ENCODE results near the gene KRT77. TPM values are rescaled to one million over a fixed set of nuclear protein-coding genes. Genes with fewer than 3 reads are reported as not detected.

The KRT77 gene
- total and polyA plus RNA-seq, 2 experiments from 2014 or later = not detected

- Histone ChIP-seq H3K4me2 (ENCODE audit: unreplicated experiment) (no peak overlapping the region), H3K9ac (no peak overlapping the region), H3K4me1 (ENCODE audit: insufficient read depth) (no peaks in the 10 kb centered on the region), H3K27ac (no peak overlapping the region), H3K27me3 (replicated peaks; ENCODE audit: insufficient read depth) (peaks cover 44% of the 10 kb centered on the region), H3K9me2 (ENCODE audit: insufficient read depth) (no peaks in the 10 kb centered on the region), H2AFZ (no peak overlapping the region), H3K79me2 (ENCODE audit: insufficient read depth) (no peaks in the 10 kb centered on the region), H3F3A (ENCODE audit: insufficient read depth) (no peaks in the 10 kb centered on the region), H3K9me3 (ENCODE audit: low read depth) (no peaks in the 10 kb centered on the region), H3K36me3 (ENCODE audit: low read depth) (no peaks in the 10 kb centered on the region), H4K20me1 (ENCODE audit: insufficient read depth) (no peaks in the 10 kb centered on the region), H3K4me3 (no peak overlapping the region)
- no peak for DNase-seq
- TF ChIP-seq EZH2phosphoT487 (IDR thresholded peaks at IDR 0.05; ENCODE audit: insufficient read depth, low read depth) (no peak), EZH2 (IDR thresholded peaks at IDR 0.05; ENCODE audit: insufficient read depth, poor library complexity, severe bottlenecking) (no peak)
- 48 to 64% methylated on average over 12 of the region's 12 CpGs for WGBS, 2 experiments (ENCODE audit: low coverage in 1 of 2, low lambda C conversion rate in 2 of 2, missing lambda C conversion rate in 2 of 2)
- in situ Hi-C loops (cut with MboI) = no loop called here
These were observed 2.0 kb downstream of the KRT77 start for GRCh38 chr12:52701281-52701680.

GRCh38 chr12:52699960-52700359 lies 3.4 kb downstream of the KRT77 start:
- H3F3A ChIP-seq (ENCODE audit: insufficient read depth) = no peaks in the 10 kb centered on the region
- no peaks in the 10 kb centered on the region for H4K20me1 ChIP-seq (ENCODE audit: insufficient read depth)
- in situ Hi-C loops (cut with MboI) = no loop called here
- H3K4me1 ChIP-seq (ENCODE audit: insufficient read depth) = no peaks in the 10 kb centered on the region
- no peak overlapping the region for H3K9ac ChIP-seq
- no peaks in the 10 kb centered on the region for H3K36me3 ChIP-seq (ENCODE audit: low read depth)
- no peak overlapping the region for H3K27ac ChIP-seq
- no peaks in the 10 kb centered on the region for H3K9me2 ChIP-seq (ENCODE audit: insufficient read depth)
- no peak for DNase-seq
- H3K4me3 ChIP-seq = no peak overlapping the region
- peaks cover 42% of the 10 kb centered on the region for H3K27me3 ChIP-seq (replicated peaks; ENCODE audit: insufficient read depth)
- no peak overlapping the region for H2AFZ ChIP-seq
- H3K4me2 ChIP-seq (ENCODE audit: unreplicated experiment) = no peak overlapping the region
- H3K9me3 ChIP-seq (ENCODE audit: low read depth) = no peaks in the 10 kb centered on the region
- 48 to 50% methylated on average over 2 of the region's 2 CpGs for WGBS, 2 experiments (ENCODE audit: low coverage in 1 of 2, low lambda C conversion rate in 2 of 2, missing lambda C conversion rate in 2 of 2)
- H3K79me2 ChIP-seq (ENCODE audit: insufficient read depth) = no peaks in the 10 kb centered on the region
- TF ChIP-seq EZH2 (IDR thresholded peaks at IDR 0.05; ENCODE audit: insufficient read depth, poor library complexity, severe bottlenecking) (no peak), EZH2phosphoT487 (IDR thresholded peaks at IDR 0.05; ENCODE audit: insufficient read depth, low read depth) (no peak)

- Histone ChIP-seq H3K4me1 (ENCODE audit: insufficient read depth) (no peaks in the 10 kb centered on the region), H3K36me3 (ENCODE audit: low read depth) (no peaks in the 10 kb centered on the region)
- TF ChIP-seq EZH2 (IDR thresholded peaks at IDR 0.05; ENCODE audit: insufficient read depth, poor library complexity, severe bottlenecking) (no peak), EZH2phosphoT487 (IDR thresholded peaks at IDR 0.05; ENCODE audit: insufficient read depth, low read depth) (no peak)
These were observed 4.0 kb downstream of the KRT77 start for GRCh38 chr12:52699373-52699772.

GRCh38 chr12:52698651-52699340 lies 4.5 kb downstream of the KRT77 start:
- Histone ChIP-seq H3K9me3 (ENCODE audit: low read depth) (no peaks in the 10 kb centered on the region), H3K79me2 (ENCODE audit: insufficient read depth) (no peaks in the 10 kb centered on the region), H3K9ac (no peak overlapping the region), H3K36me3 (ENCODE audit: low read depth) (no peaks in the 10 kb centered on the region), H3K4me2 (ENCODE audit: unreplicated experiment) (no peak overlapping the region), H3K27me3 (replicated peaks; ENCODE audit: insufficient read depth) (peaks cover 47% of the 10 kb centered on the region), H3K9me2 (ENCODE audit: insufficient read depth) (no peaks in the 10 kb centered on the region), H3F3A (ENCODE audit: insufficient read depth) (no peaks in the 10 kb centered on the region), H2AFZ (no peak overlapping the region), H3K4me1 (ENCODE audit: insufficient read depth) (no peaks in the 10 kb centered on the region), H3K27ac (no peak overlapping the region), H4K20me1 (ENCODE audit: insufficient read depth) (no peaks in the 10 kb centered on the region), H3K4me3 (no peak overlapping the region)
- TF ChIP-seq EZH2phosphoT487 (IDR thresholded peaks at IDR 0.05; ENCODE audit: insufficient read depth, low read depth) (no peak), EZH2 (IDR thresholded peaks at IDR 0.05; ENCODE audit: insufficient read depth, poor library complexity, severe bottlenecking) (no peak)
- 37 to 40% methylated on average over 11 of the region's 11 CpGs for WGBS, 2 experiments (ENCODE audit: low coverage in 1 of 2, low lambda C conversion rate in 2 of 2, missing lambda C conversion rate in 2 of 2)
- DNase-seq = no peak
- in situ Hi-C loops (cut with MboI) = no loop called here

More at GRCh38 chr12:52699373-52699772, 4.0 kb downstream of the KRT77 start:
- Histone ChIP-seq H3K9me2 (ENCODE audit: insufficient read depth) (no peaks in the 10 kb centered on the region), H3K4me2 (ENCODE audit: unreplicated experiment) (no peak overlapping the region), H4K20me1 (ENCODE audit: insufficient read depth) (no peaks in the 10 kb centered on the region), H3F3A (ENCODE audit: insufficient read depth) (no peaks in the 10 kb centered on the region), H2AFZ (no peak overlapping the region), H3K27ac (no peak overlapping the region), H3K27me3 (replicated peaks; ENCODE audit: insufficient read depth) (peaks cover 44% of the 10 kb centered on the region), H3K4me3 (no peak overlapping the region), H3K9me3 (ENCODE audit: low read depth) (no peaks in the 10 kb centered on the region), H3K79me2 (ENCODE audit: insufficient read depth) (no peaks in the 10 kb centered on the region), H3K9ac (no peak overlapping the region)
- no peak for DNase-seq
- WGBS, 2 experiments (ENCODE audit: low coverage in 1 of 2, low lambda C conversion rate in 2 of 2, missing lambda C conversion rate in 2 of 2) = 44 to 64% methylated on average over 2 of the region's 2 CpGs
- in situ Hi-C loops (cut with MboI) = no loop called here
